Coronary artery (tissue), 2 donors: Measurements from ENCODE around the gene MRPS24.
"Not testable (repeated sequence)": the region's sequence is repeated elsewhere in the genome, so short reads cannot be mapped to it uniquely, and the experiment has no call there.

ENCODE experiments used
- DNase-seq: peaks from one replicate; pipeline ENCODE4 v3.0.0-alpha.2; 2017; ENCODE audit warnings: low spot score
- H3K27ac ChIP-seq, 2 donors: fragments of 200-600 bp; sonication (generic); one replicate each; pipeline ENCODE4 v1.5.1; 2016 to 2019
- H3K4me3 ChIP-seq: fragments of 200-600 bp; sonication (generic); 2 replicates; pipeline ENCODE4 v1.5.1; 2016; ENCODE audit warnings: mild to moderate bottlenecking, moderate library complexity
- CTCF ChIP-seq: fragments of 200-600 bp; sonication (generic); IDR thresholded peaks from one replicate; pipeline ENCODE4 v1.5.1; 2019; ENCODE audit warnings: antibody characterized with exemption

The MRPS24 gene

GRCh38 chr7:43823941-43824340 is 45.4 kb downstream of the MRPS24 start:
- Histone ChIP-seq H3K27ac (no peak overlapping the region), H3K4me3 (no peak overlapping the region)
- DNase-seq, result no peak
- no peak for TF ChIP-seq CTCF

GRCh38 chr7:43823425-43823824 is 45.9 kb downstream of the MRPS24 start:
- not testable (repeated sequence) for H3K27ac ChIP-seq, H3K4me3 ChIP-seq, DNase-seq
